Osteocyte (in vitro differentiated cells): ENCODE measurements around the gene LTB4R. TPM values are rescaled to one million over a fixed set of nuclear protein-coding genes. Genes with fewer than 3 reads are reported as not detected.

ENCODE experiments used
- DNase-seq: peaks from one replicate; pipeline ENCODE4 v3.0.0; 2021; ENCODE audit warnings: mixed read lengths; ENCODE audit not compliant: unreplicated experiment; ENCODE audit errors: extremely low spot score
- H3K27ac Mint-ChIP-seq: one replicate; pipeline ENCODE4 v1.8.0; 2021; ENCODE audit warnings: mild to moderate bottlenecking, mixed read lengths; ENCODE audit not compliant: unreplicated experiment
- H3K27me3 Mint-ChIP-seq: one replicate; pipeline ENCODE4 v1.8.0; 2021; ENCODE audit warnings: mixed read lengths; ENCODE audit not compliant: unreplicated experiment
- H3K36me3 Mint-ChIP-seq: one replicate; pipeline ENCODE4 v1.8.0; 2021; ENCODE audit warnings: mixed read lengths; ENCODE audit not compliant: unreplicated experiment
- H3K4me1 Mint-ChIP-seq: one replicate; pipeline ENCODE4 v1.8.0; 2021; ENCODE audit warnings: mixed read lengths; ENCODE audit not compliant: unreplicated experiment
- H3K4me3 Mint-ChIP-seq: one replicate; pipeline ENCODE4 v1.8.0; 2021; ENCODE audit warnings: mild to moderate bottlenecking, moderate library complexity, mixed read lengths; ENCODE audit not compliant: unreplicated experiment
- H3K9me3 Mint-ChIP-seq: one replicate; pipeline ENCODE4 v1.8.0; 2021; ENCODE audit warnings: mixed read lengths; ENCODE audit not compliant: unreplicated experiment
- CTCF ChIP-seq: fragments of 200-600 bp; sonication (generic); IDR thresholded peaks from 2 replicates; pipeline ENCODE4 v1.5.0; 2021; ENCODE audit warnings: antibody characterized with exemption, mild to moderate bottlenecking, moderate library complexity
- total RNA-seq: library from RNA; stranded (reverse); gene quantifications from 2 replicates; pipeline ENCODE4 v1.2.1, GENCODE V29; 2021

The LTB4R gene
- total RNA-seq, 1 donor from 2014 or later, result 11.3 TPM

GRCh38 chr14:24361326-24361725 lies 50.0 kb downstream of the LTB4R start:
- no peaks in the 10 kb centered on the region for H3K36me3 Mint-ChIP-seq
- no peak for TF ChIP-seq CTCF
- no peaks in the 10 kb centered on the region for H3K9me3 Mint-ChIP-seq
- DNase-seq, result no peak
- no peak overlapping the region for H3K27ac Mint-ChIP-seq
- H3K4me3 Mint-ChIP-seq, result no peak overlapping the region
- no peaks in the 10 kb centered on the region for H3K27me3 Mint-ChIP-seq
- H3K4me1 Mint-ChIP-seq, result peaks cover 15% of the 10 kb centered on the region

GRCh38 chr14:24362241-24362960 lies 51.1 kb downstream of the LTB4R start:
- H3K36me3 Mint-ChIP-seq, result no peaks in the 10 kb centered on the region
- no peak overlapping the region for H3K4me3 Mint-ChIP-seq
- H3K27ac Mint-ChIP-seq, result no peak overlapping the region
- peaks cover 18% of the 10 kb centered on the region for H3K4me1 Mint-ChIP-seq
- no peaks in the 10 kb centered on the region for H3K9me3 Mint-ChIP-seq
- DNase-seq, result no peak
- H3K27me3 Mint-ChIP-seq, result no peaks in the 10 kb centered on the region
- TF ChIP-seq CTCF, result no peak

GRCh38 chr14:24363401-24363800 lies 52.1 kb downstream of the LTB4R start:
- H3K4me1 Mint-ChIP-seq, result peaks cover 22% of the 10 kb centered on the region
- DNase-seq, result no peak
- no peaks in the 10 kb centered on the region for H3K36me3 Mint-ChIP-seq
- H3K27ac Mint-ChIP-seq, result no peak overlapping the region
- TF ChIP-seq CTCF, result no peak
- no peaks in the 10 kb centered on the region for H3K27me3 Mint-ChIP-seq
- no peaks in the 10 kb centered on the region for H3K9me3 Mint-ChIP-seq
- H3K4me3 Mint-ChIP-seq, result no peak overlapping the region

GRCh38 chr14:24364841-24365240 lies 53.5 kb downstream of the LTB4R start:
- Mint-ChIP-seq H3K4me3 (no peak overlapping the region), H3K4me1 (peaks cover 28% of the 10 kb centered on the region), H3K9me3 (no peaks in the 10 kb centered on the region), H3K36me3 (no peaks in the 10 kb centered on the region), H3K27ac (peak overlapping the region; percentile 100), H3K27me3 (no peaks in the 10 kb centered on the region)
- no peak for DNase-seq
- TF ChIP-seq CTCF, result no peak

- peaks cover 32% of the 10 kb centered on the region for H3K4me1 Mint-ChIP-seq
- DNase-seq, result peak; percentile 95
- H3K27ac Mint-ChIP-seq, result peak overlapping the region; percentile 100
- no peaks in the 10 kb centered on the region for H3K9me3 Mint-ChIP-seq
- peak; percentile 95 for TF ChIP-seq CTCF
- peak overlapping the region; percentile 95 for H3K4me3 Mint-ChIP-seq
- no peaks in the 10 kb centered on the region for H3K27me3 Mint-ChIP-seq
- H3K36me3 Mint-ChIP-seq, result no peaks in the 10 kb centered on the region
Observed at GRCh38 chr14:24365600-24366412, 54.5 kb downstream of the LTB4R start.
